Chondrocyte (in vitro differentiated cells): Measurements from ENCODE around the gene LMAN2. TPM values are rescaled to one million over a fixed set of nuclear protein-coding genes. Genes with fewer than 3 reads are reported as not detected.

ENCODE experiments used
- DNase-seq: peaks from one replicate; pipeline ENCODE4 v3.0.0; 2021; ENCODE audit warnings: mixed read lengths, low spot score
- H3K27ac Mint-ChIP-seq: one replicate; pipeline ENCODE4 v1.8.0; 2021; ENCODE audit warnings: mild to moderate bottlenecking, moderate library complexity, mixed read lengths; ENCODE audit not compliant: unreplicated experiment
- H3K27me3 Mint-ChIP-seq: 2 replicates; pipeline ENCODE4 v1.8.0; 2021; ENCODE audit warnings: low read depth, mixed read lengths
- H3K36me3 Mint-ChIP-seq: 2 replicates; pipeline ENCODE4 v1.8.0; 2021; ENCODE audit warnings: low read depth, mixed read lengths
- H3K4me1 Mint-ChIP-seq: 2 replicates; pipeline ENCODE4 v1.8.0; 2021; ENCODE audit warnings: low read depth, mild to moderate bottlenecking, mixed read lengths
- H3K4me3 Mint-ChIP-seq: one replicate; pipeline ENCODE4 v1.8.0; 2021; ENCODE audit warnings: mild to moderate bottlenecking, moderate library complexity, mixed read lengths; ENCODE audit not compliant: unreplicated experiment
- H3K9me3 Mint-ChIP-seq: 2 replicates; pipeline ENCODE4 v1.8.0; 2021; ENCODE audit warnings: low read depth, mixed read lengths
- CTCF ChIP-seq: fragments of 200-600 bp; sonication (generic); IDR thresholded peaks from 2 replicates; pipeline ENCODE4 v1.5.0; 2021; ENCODE audit warnings: antibody characterized with exemption, mild to moderate bottlenecking, moderate library complexity
- total RNA-seq: library from RNA; stranded (reverse); gene quantifications from 3 replicates; pipeline ENCODE4 v1.2.1, GENCODE V29; 2021

LMAN2 gene
- total RNA-seq, 1 donor from 2014 or later, result 83.4 TPM

DNA sequence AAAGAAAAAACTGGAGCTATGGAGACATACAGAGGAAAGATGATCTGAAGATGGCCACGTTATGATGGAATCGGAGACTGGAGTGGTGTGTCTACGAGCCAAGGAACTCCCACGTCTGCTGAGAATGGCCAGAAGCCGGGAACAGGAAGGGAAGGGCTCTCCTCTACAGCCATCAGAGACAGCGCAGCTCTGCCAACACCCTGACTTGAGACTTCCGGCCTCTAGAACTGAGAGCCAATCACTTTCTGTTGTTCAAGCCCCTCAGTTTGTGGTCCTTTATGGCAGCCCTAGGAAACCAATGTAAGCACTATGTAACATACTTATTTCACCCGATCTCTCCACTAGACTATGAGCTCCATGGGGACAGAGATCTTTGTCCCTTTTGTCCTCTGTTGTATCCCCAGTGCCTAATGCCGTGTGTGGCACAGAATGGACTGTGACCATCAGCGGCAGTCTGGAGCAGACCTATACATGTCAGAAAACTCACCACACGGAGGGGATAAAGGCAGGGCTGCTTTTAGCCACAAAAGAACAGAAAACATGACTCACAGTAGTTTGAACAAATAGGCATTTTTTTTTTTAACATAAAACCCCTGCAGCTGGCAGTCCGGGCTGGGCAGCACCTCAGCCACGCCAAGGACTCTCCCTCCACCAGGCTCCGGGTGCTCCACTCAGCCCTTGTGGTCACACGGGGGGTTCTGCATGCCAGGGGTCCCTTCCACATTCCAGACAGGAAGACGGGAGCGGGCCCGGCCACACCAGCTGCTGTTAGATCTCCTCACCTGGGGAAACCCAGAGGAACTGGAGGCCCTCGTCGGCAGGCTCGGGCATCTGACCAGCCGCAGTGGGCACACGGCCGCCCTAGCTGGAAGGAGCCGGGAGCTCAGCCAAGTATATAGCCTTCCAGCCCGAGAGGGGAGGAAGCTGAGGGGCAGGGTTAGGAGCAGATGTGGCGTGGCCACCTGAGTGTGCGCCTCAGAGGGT, 23.6 kb downstream of the LMAN2 start:
- H3K4me1 Mint-ChIP-seq, result peaks cover 21% of the 10 kb centered on the region
- TF ChIP-seq CTCF, result peak; percentile 39
- no peaks in the 10 kb centered on the region for H3K27me3 Mint-ChIP-seq
- H3K4me3 Mint-ChIP-seq, result no peak overlapping the region
- peak overlapping the region; percentile 90 for H3K27ac Mint-ChIP-seq
- no peaks in the 10 kb centered on the region for H3K9me3 Mint-ChIP-seq
- peaks cover 13% of the 10 kb centered on the region for H3K36me3 Mint-ChIP-seq
- no peak for DNase-seq

DNA sequence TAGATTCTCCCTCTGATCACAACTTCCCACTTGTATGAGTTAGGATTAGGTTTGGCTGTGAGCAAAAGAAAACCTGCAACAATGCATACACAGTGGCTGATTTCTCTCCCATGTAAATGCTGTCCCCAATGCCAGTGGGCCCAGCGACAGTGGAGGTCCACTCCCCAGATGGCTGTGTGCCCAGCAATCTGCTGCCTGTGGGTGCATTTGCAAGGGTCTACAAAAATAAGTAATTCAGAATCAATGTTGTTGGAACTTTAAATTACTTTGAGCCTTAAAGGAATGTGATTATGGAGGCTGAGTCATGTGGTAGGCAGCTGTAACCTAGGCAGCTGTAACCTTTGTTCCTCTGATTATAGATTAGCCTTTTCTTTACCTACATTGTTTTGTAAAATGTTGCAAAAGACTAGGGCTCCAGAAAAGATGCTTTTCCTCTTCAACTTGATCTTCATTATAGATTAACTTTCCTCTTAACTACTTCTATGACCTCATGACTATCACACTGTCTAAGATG, 25.5 kb downstream of the LMAN2 start:
- peaks cover 21% of the 10 kb centered on the region for H3K4me1 Mint-ChIP-seq
- H3K27me3 Mint-ChIP-seq, result no peaks in the 10 kb centered on the region
- H3K27ac Mint-ChIP-seq, result no peak overlapping the region
- H3K9me3 Mint-ChIP-seq, result no peaks in the 10 kb centered on the region
- H3K4me3 Mint-ChIP-seq, result no peak overlapping the region
- no peak for DNase-seq
- no peak for TF ChIP-seq CTCF
- peaks cover 9% of the 10 kb centered on the region for H3K36me3 Mint-ChIP-seq

- Mint-ChIP-seq H3K4me3 (no peak overlapping the region), H3K9me3 (no peaks in the 10 kb centered on the region), H3K4me1 (peaks cover 1% of the 10 kb centered on the region), H3K36me3 (peaks cover 7% of the 10 kb centered on the region), H3K27me3 (no peaks in the 10 kb centered on the region), H3K27ac (no peak overlapping the region)
- TF ChIP-seq CTCF, result no peak
- no peak for DNase-seq
Measured at GRCh38 chr5:177320879-177321278, 30.6 kb downstream of the LMAN2 start.

GRCh38 chr5:177319913-177320588, 31.4 kb downstream of the LMAN2 start:
- Mint-ChIP-seq H3K27ac (no peak overlapping the region), H3K36me3 (peaks cover 7% of the 10 kb centered on the region), H3K4me3 (no peak overlapping the region), H3K4me1 (no peaks in the 10 kb centered on the region), H3K27me3 (no peaks in the 10 kb centered on the region), H3K9me3 (no peaks in the 10 kb centered on the region)
- no peak for DNase-seq
- no peak for TF ChIP-seq CTCF

DNA sequence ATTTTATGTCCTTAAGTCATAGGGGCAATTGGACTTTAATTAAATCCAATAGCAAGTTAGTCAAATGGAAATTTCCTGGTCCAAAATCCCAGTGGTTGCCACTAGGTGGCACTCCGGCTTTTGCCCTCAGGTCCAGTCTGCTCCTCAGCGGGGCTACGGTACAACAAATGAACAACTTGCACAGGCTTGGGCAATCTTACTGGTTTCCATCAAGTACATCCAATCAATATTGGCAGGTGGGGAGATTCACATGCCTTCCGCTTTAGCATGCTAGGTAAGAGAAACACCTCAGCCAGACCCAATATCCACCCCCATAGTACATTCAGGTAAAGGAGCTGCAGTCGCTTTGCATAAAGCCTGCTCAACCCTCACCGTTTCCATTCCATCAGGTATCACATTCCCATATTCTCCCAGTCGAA, 33.5 kb downstream of the LMAN2 start:
- Mint-ChIP-seq H3K36me3 (peaks cover 2% of the 10 kb centered on the region), H3K9me3 (no peaks in the 10 kb centered on the region), H3K4me3 (no peak overlapping the region), H3K4me1 (peaks cover under 1% of the 10 kb centered on the region), H3K27me3 (no peaks in the 10 kb centered on the region), H3K27ac (no peak overlapping the region)
- DNase-seq, result no peak
- peak; percentile 91 for TF ChIP-seq CTCF
